HG03457 (cell line): ENCODE data around the gene ZFP62.
"Not testable (repeated sequence)": the region's sequence is repeated elsewhere in the genome, so short reads cannot be mapped to it uniquely, and the experiment has no call there.

Experiments used
- ATAC-seq: cut with Tn5 transposase; IDR thresholded peaks from one replicate; pipeline ENCODE4 v1.9.1; 2021; ENCODE audit warnings: moderate number of reproducible peaks; ENCODE audit not compliant: unreplicated experiment

The ZFP62 gene

GRCh38 chr5:180860887-180861822 lies at the start of gene ZFP62:
TSS of gene ZFP62 (minus strand) at chr5:180861276. CDS start at chr5:180861219, 57 bp downstream.
- ATAC-seq: peak; percentile 89

DNA sequence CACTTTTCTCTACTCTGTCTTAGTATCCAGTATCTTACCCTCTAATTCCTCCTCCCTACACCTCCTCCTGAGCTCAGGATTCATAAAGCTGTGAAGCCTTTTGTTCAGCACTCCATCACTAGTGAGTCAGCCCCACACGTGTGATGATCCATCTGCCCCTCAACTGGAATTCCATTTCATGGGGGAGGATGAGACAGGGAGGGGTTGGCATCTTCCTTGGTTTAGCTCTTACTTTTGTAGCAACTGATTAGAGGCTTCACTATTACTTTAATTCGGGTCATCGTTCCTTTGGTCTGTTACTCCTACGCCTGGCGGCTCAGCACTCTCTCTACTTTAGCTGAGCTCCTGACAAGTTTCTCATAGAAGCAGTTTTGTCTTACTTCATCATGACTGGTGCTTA lies 49.7 kb upstream of the ZFP62 start:
- ATAC-seq: no peak

- no peak for ATAC-seq
Measured at GRCh38 chr5:180910182-180910581, 49.1 kb upstream of the ZFP62 start.

GRCh38 chr5:180909782-180910181 lies 48.7 kb upstream of the ZFP62 start:
- no peak for ATAC-seq

DNA sequence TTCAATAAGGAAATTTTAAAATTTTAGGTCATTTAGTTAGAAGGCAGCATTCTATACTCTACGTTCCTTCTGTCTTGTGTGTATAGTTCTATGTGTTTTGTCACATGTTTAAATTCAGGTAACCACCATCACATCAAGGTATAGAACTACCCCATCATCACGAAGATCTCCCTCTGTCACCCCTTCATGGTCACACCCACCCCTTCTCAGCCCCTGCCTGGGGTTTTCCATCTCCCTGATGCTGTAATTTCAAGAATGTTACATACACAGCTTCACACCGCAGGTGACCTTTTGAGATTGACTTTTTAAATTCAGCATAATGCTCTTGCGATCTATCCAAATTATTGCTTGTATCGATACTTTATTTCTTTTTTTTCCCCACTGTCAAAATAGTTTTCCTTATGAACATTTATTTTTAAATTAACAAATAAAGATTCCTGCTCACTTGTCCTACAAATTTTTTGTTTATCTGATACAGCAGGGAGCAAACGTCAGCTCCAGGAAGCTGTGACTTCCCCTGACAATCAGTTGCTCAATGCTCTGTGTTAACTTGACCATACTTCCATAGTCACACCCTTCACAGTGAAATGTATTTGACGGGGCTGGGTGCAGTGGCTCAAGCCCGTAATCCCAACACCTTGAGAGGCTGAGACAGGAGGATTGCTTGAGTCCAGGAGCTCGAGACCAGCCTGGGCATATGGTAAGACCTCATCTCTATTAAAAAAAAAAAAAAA lies 48.1 kb upstream of the ZFP62 start:
- no peak for ATAC-seq

- no peak for ATAC-seq
Measured at GRCh38 chr5:180908400-180908799, 47.3 kb upstream of the ZFP62 start.

GRCh38 chr5:180901319-180902009 lies 40.4 kb upstream of the ZFP62 start:
- no peak for ATAC-seq

- no peak for ATAC-seq
Measured at GRCh38 chr5:180900178-180900577, 39.1 kb upstream of the ZFP62 start.

DNA sequence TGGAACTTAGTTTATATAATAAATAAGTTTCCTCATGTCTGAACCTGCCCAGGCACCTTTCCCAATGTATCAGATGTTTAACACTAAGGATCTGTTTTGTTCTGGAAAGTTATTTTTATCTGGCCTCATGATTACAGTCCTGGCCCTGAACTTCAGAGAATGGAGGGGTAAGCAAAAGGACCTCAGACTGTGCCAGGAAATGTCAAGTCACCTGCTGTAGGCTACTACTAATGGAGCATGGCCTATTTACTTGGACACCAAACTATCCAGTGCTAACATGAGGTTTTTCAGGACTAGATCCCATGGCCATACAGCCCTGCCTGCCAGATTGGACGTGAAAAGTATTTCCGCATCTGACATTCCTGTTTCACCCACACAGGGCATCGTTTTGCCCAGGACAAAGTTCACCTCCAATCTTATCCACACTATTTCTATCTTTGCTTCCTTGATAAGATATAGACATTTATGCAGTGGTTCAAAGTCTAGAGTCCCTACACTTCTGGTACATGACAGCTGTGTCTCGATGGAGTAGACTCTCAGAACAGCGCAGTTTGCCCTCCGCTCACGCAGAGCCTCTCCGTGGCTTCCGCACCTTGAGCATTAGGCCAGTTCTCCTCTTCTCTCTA lies 37.7 kb upstream of the ZFP62 start, which contains the start of gene BTNL8:
TSS of gene BTNL8 (plus strand) at position 539 of the 626 bp plus-strand sequence. CDS start 152 bp downstream, outside the sequence.
- no peak for ATAC-seq

DNA sequence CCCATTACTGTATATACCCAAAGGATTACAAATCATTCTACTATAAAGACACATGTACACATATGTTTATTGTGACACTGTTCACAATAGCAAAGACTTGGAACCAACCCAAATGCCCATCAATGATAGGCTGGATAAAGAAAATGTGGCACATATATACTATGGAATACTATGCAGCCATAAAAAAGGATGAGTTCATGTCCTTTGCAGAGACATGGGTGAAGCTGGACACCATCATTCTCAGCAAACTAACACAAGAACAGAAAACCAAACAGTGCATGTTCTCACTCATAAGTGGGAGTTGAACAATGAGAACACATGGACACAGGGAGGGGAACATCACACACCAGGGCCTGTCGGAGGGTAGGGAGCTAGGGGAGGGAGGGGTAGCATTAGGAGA lies 34.3 kb upstream of the ZFP62 start:
- ATAC-seq: not testable (repeated sequence)

DNA sequence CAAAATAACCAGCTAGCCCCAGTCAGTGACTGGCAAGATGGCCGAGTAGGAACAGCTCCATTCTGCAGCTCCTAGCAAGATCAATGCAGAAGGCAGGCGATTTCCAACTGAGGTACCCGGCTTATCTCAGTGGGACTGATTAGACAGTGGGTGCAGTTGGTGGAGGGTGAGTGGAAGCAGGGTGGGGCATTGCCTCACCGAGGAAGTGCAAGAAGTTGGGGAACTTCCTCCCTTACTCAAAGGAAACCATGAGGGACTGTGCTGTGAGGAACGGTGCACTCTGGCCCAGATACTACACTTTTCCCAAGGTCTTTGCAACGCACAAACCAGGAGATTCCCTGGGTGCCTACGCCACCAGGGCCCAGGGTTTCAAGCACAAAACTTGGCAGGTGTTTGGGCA lies 28.3 kb upstream of the ZFP62 start:
- no peak for ATAC-seq

DNA sequence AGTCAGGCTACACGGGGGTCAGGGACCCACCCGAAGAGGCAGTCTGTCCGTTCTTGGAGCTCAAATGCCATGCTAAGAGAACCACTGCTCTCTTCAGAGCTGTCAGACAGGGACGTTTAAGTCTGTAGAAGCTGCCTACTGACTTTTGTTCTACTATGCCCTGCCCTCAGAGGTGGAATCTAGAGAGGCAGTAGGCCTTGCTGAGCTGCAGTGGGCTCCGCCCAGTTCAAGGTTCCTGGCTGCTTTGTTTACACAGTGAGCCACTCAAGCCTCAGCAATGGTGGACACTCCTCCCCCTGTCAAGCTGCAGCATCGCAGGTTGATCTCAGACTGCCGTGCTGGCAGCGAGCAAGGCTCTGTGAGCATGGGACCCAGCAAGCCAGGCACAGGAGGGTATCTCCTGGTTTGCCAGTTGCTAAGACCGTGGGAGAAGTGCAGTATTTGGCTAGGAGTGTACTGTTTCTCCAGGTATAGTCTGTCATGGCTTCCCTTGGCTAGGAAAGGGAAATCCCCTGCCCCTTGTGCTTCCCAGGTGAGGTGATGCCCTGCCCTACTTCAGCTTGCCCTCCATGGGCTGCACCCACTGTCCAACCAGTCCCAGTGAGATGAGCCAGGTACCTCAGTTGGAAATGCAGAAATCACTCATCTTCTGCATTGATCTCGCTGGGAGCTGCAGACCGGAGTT lies 24.9 kb upstream of the ZFP62 start:
- not testable (repeated sequence) for ATAC-seq

GRCh38 chr5:180875860-180876426 lies 14.9 kb upstream of the ZFP62 start:
- no peak for ATAC-seq

DNA sequence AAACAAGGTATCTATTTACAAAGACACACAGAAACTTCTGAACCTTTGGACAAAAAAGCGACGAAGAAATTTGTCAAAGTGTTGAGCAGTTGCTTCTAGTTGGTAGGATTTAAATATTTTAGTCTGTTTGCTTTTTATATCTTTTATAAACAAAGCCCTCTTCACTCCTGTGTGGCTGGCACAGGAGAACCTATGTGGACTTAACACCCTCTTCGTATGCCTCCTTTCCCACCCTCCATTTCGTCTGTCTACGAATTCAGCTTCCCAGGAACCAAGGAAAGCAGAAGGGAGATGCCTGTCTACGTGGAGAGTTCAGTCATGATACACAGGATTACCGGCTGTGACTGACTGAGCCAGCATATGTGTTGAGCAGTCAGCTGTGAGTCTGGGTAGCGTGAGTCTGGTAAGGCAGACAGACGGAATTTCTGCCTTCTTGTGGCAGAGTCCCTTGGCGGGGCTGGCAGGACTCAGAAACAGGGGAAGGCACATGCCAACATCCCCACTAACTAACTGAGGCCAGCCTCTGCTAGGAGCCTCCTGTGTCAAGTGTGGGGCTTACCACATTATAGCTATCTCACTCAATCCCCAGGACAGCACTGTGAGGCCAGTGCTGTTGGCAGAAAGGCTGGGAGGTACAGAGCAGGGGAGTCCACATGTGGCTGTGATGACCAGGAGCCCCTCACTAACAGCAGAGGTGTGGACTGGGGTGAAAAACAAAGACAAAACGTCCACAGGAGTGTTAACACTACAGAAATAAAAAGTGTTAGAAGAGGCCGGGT lies 13.9 kb upstream of the ZFP62 start:
- no peak for ATAC-seq

DNA sequence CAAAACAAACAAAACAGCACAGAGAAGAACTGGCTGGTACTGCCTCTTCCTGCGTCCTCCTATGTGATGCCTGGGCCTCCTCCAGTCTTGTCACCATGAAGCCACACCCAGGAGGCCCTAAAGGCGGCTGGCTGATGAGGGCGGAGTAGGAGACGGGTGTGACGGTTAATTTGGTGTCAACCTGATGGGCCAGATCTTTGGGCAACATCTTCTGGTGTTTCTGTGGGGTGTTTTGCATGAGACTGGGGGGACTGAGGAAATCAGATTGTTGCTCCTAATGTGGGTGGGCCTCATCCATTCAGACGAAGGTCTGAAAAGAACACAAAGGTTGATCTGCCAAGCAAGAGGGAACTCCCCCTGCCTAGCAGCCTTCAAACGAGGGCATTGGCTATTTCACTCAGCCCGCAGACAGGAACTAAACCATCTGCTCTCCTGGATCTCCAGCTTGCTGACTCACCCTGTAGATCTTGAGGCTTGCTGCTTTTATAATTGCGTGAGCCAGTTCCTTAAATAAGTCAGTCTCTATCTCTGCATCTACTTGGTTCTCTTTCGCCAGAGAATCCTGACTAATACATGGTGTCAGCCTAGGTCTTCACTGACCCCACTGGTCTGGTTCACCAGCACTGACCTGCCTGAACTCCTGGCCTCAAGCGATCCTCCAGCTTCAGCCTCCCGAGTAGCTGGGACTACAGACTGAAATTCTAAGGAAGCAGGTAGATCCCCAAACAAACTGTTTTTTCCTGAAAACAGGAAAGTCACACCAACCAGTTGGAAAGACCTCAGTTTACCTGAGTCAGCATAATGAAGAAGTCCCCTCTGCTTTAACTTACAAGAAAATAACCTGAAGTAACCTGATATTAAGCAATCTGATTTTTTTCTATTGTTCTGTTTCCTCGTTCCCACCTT lies 12.8 kb upstream of the ZFP62 start:
- ATAC-seq: no peak

DNA sequence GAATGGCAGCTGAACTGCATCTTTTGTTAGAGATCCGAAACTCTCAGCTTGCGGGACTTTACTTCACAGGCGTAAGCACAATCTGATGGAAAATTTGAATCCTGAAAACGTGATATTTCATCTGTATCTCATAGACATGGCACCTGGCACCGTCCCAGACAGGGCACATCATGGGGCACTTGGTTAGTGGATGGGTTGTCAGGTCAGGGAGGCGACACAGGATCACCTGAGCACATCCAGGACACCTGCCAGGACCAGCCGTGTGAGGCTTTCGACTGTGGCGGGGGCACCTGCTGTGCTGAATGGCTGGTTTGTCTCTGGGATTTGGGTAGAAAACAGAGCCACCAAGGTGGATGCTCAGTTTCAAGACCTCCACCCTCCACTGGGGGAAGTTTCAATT lies 11.3 kb upstream of the ZFP62 start:
- no peak for ATAC-seq

- no peak for ATAC-seq
Measured at GRCh38 chr5:180870276-180871068, 9.4 kb upstream of the ZFP62 start.
